GM12878 (cell line): ENCODE results near the gene TSPEAR.

Experiments used
- CBX3 ChIP-seq: fragments of 200-600 bp; sonication (generic); IDR thresholded peaks from 2 replicates; pipeline ENCODE4 v1.6.1; 2016; ENCODE audit warnings: low read depth, borderline replicate concordance
- CHD1 ChIP-seq: IDR thresholded peaks from 2 replicates; pipeline ENCODE4 v1.6.1; 2012; ENCODE audit warnings: low read depth, low read length, improper control_type of control experiment
- CHD2 ChIP-seq: IDR thresholded peaks from 2 replicates; pipeline ENCODE4 v1.6.1; 2011; ENCODE audit warnings: low read depth, low read length, improper control_type of control experiment, borderline replicate concordance
- EZH2 ChIP-seq: IDR thresholded peaks from 2 replicates; pipeline ENCODE4 v1.6.1; 2012; ENCODE audit warnings: low read depth, mild to moderate bottlenecking, control low read depth, inconsistent platforms, low read length, borderline replicate concordance; ENCODE audit not compliant: control insufficient read depth
- POLR2A ChIP-seq: IDR thresholded peaks from 2 replicates; pipeline ENCODE4 v1.6.1; 2011; ENCODE audit warnings: low read depth, mild to moderate bottlenecking, low read length
- SP1 ChIP-seq: IDR thresholded peaks from one replicate; pipeline ENCODE4 v1.6.1; 2011; ENCODE audit warnings: low read depth, low read length
- ZNF217 ChIP-seq: fragments of 450-650 bp; IDR thresholded peaks from 2 replicates; pipeline ENCODE4 v1.6.1; 2017; ENCODE audit warnings: antibody characterized with exemption, mild to moderate bottlenecking
- TF ChIP-seq, protein P1 (sequence below): IDR thresholded peaks from 2 replicates; pipeline ENCODE4 v1.6.1; 2012; ENCODE audit warnings: mild to moderate bottlenecking, low read depth, low read length
- TF ChIP-seq, protein P2 (sequence below), 3 experiments: IDR thresholded peaks in 2 of 3; conservative IDR thresholded peaks in 1 of 3; 2 replicates each; pipeline ENCODE4 v1.5.1; 2011; ENCODE audit warnings: low read depth in 3 of 3, low read length in 3 of 3, mild to moderate bottlenecking in 3 of 3, control low read depth in 2 of 3, moderate library complexity in 2 of 3, inconsistent platforms in 1 of 3, mixed read lengths in 1 of 3; ENCODE audit not compliant: control insufficient read depth in 2 of 3, insufficient read depth in 1 of 3; ENCODE audit errors: extremely low read depth in 1 of 3

DNA sequence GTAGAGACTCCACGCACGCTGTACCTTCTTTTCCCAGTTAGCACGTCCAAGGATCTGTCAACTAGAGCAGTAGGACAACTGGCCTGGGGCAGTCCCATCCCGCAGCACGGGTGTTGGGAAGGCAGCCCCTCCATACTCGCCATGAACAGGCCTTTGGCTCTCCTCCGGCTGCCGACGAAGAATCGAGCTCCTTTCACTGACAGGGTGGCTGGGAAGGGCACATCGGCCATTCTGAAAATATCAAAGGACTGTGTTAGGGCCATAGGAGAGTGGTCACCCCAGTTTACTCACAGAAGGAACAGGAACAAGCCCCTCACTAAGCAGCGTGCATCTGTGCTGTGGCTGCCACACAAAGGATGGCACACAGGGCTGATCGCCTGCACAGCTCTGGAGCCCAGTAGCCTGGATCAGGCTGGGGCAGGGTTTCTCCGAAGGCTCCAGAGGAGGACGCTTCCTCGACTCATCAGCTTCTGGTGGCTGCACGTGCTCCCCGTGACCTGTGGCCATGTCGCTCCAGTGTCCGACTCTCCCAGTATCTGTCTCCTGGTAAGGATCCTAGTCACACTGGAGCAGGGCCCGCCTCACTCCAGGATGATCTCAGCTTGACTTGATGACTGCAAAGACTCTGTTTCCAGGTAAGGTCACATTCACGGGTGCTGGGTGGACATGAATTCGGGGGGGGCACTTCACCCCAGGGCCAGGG, 180.3 kb downstream of the TSPEAR start:
- TF ChIP-seq, protein P1, sequence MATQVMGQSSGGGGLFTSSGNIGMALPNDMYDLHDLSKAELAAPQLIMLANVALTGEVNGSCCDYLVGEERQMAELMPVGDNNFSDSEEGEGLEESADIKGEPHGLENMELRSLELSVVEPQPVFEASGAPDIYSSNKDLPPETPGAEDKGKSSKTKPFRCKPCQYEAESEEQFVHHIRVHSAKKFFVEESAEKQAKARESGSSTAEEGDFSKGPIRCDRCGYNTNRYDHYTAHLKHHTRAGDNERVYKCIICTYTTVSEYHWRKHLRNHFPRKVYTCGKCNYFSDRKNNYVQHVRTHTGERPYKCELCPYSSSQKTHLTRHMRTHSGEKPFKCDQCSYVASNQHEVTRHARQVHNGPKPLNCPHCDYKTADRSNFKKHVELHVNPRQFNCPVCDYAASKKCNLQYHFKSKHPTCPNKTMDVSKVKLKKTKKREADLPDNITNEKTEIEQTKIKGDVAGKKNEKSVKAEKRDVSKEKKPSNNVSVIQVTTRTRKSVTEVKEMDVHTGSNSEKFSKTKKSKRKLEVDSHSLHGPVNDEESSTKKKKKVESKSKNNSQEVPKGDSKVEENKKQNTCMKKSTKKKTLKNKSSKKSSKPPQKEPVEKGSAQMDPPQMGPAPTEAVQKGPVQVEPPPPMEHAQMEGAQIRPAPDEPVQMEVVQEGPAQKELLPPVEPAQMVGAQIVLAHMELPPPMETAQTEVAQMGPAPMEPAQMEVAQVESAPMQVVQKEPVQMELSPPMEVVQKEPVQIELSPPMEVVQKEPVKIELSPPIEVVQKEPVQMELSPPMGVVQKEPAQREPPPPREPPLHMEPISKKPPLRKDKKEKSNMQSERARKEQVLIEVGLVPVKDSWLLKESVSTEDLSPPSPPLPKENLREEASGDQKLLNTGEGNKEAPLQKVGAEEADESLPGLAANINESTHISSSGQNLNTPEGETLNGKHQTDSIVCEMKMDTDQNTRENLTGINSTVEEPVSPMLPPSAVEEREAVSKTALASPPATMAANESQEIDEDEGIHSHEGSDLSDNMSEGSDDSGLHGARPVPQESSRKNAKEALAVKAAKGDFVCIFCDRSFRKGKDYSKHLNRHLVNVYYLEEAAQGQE = no peak
- TF ChIP-seq, protein P2, sequence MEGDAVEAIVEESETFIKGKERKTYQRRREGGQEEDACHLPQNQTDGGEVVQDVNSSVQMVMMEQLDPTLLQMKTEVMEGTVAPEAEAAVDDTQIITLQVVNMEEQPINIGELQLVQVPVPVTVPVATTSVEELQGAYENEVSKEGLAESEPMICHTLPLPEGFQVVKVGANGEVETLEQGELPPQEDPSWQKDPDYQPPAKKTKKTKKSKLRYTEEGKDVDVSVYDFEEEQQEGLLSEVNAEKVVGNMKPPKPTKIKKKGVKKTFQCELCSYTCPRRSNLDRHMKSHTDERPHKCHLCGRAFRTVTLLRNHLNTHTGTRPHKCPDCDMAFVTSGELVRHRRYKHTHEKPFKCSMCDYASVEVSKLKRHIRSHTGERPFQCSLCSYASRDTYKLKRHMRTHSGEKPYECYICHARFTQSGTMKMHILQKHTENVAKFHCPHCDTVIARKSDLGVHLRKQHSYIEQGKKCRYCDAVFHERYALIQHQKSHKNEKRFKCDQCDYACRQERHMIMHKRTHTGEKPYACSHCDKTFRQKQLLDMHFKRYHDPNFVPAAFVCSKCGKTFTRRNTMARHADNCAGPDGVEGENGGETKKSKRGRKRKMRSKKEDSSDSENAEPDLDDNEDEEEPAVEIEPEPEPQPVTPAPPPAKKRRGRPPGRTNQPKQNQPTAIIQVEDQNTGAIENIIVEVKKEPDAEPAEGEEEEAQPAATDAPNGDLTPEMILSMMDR (IDR thresholded peaks at IDR 0.05 in 2 of 3, conservative IDR thresholded peaks at IDR 0.05 in 1 of 3; ENCODE audit: control insufficient read depth in 2 of 3, extremely low read depth in 1 of 3, insufficient read depth in 1 of 3, low read depth in 3 of 3, low read length in 3 of 3) = no peak
- TF ChIP-seq CHD1 (no peak), SP1 (no peak), CBX3 (no peak), CHD2 (no peak), EZH2 (no peak), ZNF217 (no peak), POLR2A (no peak)
